Nephron (organoid): ENCODE results near the gene THAP11.

Source experiments
- H3K27ac Mint-ChIP-seq, 3 experiments: 2 replicates each; pipeline ENCODE4 v1.8.0; 2020; ENCODE audit warnings: mixed read lengths in 3 of 3, mild to moderate bottlenecking in 2 of 3, moderate library complexity in 1 of 3
- H3K27me3 Mint-ChIP-seq: 2 replicates; pipeline ENCODE4 v1.8.0; 2021; ENCODE audit warnings: low read depth, mild to moderate bottlenecking, moderate library complexity, mixed read lengths
- H3K36me3 Mint-ChIP-seq: 2 replicates; pipeline ENCODE4 v1.8.0; 2020; ENCODE audit warnings: low read depth, mixed read lengths
- H3K4me1 Mint-ChIP-seq: 2 replicates; pipeline ENCODE4 v1.8.0; 2020; ENCODE audit warnings: mixed read lengths
- H3K4me3 Mint-ChIP-seq, 3 experiments: 2 replicates each; pipeline ENCODE4 v1.8.0; 2020; ENCODE audit warnings: mild to moderate bottlenecking in 3 of 3, mixed read lengths in 3 of 3, moderate library complexity in 2 of 3
- H3K9me3 Mint-ChIP-seq: 2 replicates; pipeline ENCODE4 v1.8.0; 2020; ENCODE audit warnings: mixed read lengths
- TF ChIP-seq, protein P1 (sequence below), 3 experiments: fragments of 200-600 bp; sonication (generic); IDR thresholded peaks; one replicate each; pipeline ENCODE4 v1.5.0; 2021; ENCODE audit warnings: antibody characterized with exemption in 3 of 3; ENCODE audit not compliant: unreplicated experiment in 3 of 3

Gene THAP11

DNA sequence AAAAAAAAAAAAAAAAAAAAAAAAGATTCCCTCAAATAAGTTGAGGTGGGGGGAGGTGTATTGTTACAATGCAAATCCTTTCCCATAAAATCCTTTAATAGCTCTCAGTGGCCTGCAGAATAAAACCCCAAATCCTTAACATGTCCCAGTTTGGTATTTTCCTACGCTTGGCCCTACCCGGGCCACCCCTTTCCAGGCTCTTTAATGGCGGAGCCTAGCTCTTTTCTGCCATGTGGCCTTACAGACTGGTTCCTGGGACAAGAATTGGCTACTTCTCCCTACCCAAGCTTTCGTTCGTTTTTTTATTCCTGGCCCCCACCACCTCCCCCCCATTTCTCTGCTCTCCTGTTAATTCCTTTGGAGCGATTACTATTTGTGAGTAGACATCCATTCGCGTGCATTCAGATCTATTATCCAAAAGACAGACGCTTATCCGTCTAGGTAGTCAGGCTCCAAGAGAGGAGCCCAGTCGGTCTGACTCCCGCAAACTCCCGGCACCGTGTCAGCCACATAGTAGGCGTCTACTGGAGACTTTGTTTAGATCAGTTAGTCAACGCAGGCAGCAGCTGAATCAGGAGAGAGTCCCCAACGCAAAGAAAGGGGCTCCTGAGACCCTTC, 813 bp upstream of the THAP11 start:
- Mint-ChIP-seq H3K4me1 (peaks cover 39% of the 10 kb centered on the region), H3K36me3 (no peaks in the 10 kb centered on the region), H3K4me3 (peak overlapping the region; percentile 95 to 96 (median 95)), H3K27me3 (peaks cover 4% of the 10 kb centered on the region), H3K9me3 (no peaks in the 10 kb centered on the region), H3K27ac (peak overlapping the region; percentile 99 to 100 (median 100))
- TF ChIP-seq, protein P1, sequence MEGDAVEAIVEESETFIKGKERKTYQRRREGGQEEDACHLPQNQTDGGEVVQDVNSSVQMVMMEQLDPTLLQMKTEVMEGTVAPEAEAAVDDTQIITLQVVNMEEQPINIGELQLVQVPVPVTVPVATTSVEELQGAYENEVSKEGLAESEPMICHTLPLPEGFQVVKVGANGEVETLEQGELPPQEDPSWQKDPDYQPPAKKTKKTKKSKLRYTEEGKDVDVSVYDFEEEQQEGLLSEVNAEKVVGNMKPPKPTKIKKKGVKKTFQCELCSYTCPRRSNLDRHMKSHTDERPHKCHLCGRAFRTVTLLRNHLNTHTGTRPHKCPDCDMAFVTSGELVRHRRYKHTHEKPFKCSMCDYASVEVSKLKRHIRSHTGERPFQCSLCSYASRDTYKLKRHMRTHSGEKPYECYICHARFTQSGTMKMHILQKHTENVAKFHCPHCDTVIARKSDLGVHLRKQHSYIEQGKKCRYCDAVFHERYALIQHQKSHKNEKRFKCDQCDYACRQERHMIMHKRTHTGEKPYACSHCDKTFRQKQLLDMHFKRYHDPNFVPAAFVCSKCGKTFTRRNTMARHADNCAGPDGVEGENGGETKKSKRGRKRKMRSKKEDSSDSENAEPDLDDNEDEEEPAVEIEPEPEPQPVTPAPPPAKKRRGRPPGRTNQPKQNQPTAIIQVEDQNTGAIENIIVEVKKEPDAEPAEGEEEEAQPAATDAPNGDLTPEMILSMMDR (IDR thresholded peaks at IDR 0.05; ENCODE audit: unreplicated experiment in 3 of 3) = no peak

DNA sequence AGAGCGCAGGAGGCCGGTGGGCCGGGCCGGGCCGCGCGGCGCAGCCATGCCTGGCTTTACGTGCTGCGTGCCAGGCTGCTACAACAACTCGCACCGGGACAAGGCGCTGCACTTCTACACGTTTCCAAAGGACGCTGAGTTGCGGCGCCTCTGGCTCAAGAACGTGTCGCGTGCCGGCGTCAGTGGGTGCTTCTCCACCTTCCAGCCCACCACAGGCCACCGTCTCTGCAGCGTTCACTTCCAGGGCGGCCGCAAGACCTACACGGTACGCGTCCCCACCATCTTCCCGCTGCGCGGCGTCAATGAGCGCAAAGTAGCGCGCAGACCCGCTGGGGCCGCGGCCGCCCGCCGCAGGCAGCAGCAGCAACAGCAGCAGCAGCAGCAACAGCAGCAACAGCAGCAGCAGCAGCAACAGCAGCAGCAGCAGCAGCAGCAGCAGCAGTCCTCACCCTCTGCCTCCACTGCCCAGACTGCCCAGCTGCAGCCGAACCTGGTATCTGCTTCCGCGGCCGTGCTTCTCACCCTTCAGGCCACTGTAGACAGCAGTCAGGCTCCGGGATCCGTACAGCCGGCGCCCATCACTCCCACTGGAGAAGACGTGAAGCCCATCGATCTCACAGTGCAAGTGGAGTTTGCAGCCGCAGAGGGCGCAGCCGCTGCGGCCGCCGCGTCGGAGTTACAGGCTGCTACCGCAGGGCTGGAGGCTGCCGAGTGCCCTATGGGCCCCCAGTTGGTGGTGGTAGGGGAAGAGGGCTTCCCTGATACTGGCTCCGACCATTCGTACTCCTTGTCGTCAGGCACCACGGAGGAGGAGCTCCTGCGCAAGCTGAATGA, 606 bp downstream of the THAP11 start:
- Mint-ChIP-seq H3K9me3 (no peaks in the 10 kb centered on the region), H3K4me3 (peak overlapping the region; percentile 95 to 97 (median 96)), H3K36me3 (no peaks in the 10 kb centered on the region), H3K27me3 (peaks cover 4% of the 10 kb centered on the region), H3K4me1 (peaks cover 43% of the 10 kb centered on the region), H3K27ac (peak overlapping the region; percentile 96 to 99 (median 97))
- TF ChIP-seq, protein P1 (IDR thresholded peaks at IDR 0.05; ENCODE audit: unreplicated experiment in 3 of 3) = peak in 1 of 3 experiments; percentile 28

DNA sequence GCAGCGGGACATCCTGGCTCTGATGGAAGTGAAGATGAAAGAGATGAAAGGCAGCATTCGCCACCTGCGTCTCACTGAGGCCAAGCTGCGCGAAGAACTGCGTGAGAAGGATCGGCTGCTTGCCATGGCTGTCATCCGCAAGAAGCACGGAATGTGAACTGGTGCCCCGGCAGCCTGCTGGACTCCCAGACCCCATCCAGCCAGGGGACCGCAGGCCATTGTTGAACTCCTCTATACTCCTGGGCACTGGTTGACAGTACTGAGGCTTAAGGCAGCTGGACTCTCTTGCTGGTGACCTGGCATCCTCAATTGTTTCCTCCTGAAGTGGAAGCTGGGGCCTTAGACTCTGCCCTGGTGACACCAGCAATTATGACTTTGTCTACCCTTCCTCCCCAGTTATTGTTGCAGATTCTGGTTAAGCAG, 1.2 kb downstream of the THAP11 start:
- H3K27ac Mint-ChIP-seq = peak overlapping the region; percentile 96 to 99 (median 97)
- peak overlapping the region; percentile 95 to 97 (median 96) for H3K4me3 Mint-ChIP-seq
- peaks cover 4% of the 10 kb centered on the region for H3K27me3 Mint-ChIP-seq
- no peaks in the 10 kb centered on the region for H3K9me3 Mint-ChIP-seq
- no peaks in the 10 kb centered on the region for H3K36me3 Mint-ChIP-seq
- TF ChIP-seq, protein P1 (IDR thresholded peaks at IDR 0.05; ENCODE audit: unreplicated experiment in 3 of 3) = no peak
- H3K4me1 Mint-ChIP-seq = peaks cover 48% of the 10 kb centered on the region

DNA sequence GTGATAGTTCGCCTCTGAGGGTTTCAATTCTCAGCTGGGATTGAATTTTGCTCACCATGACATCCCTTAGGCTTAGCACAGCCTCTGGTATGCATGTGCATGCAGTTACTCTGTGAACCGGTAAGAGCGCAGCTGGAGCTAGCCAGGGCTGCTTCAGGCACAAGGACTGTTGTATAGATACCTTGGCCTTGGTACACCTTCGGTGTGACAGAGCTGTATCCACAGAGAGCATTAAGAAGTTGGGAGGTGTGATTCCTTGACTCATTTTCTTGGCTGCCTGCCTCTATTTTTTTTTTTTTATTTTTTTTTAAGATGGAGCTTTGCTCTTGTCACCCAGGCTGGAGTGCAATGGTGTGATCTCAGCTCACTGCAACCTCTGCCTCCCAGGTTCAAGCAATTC, 2.4 kb downstream of the THAP11 start:
- Mint-ChIP-seq H3K27ac (peak overlapping the region; percentile 90 to 96 (median 96)), H3K9me3 (no peaks in the 10 kb centered on the region), H3K4me3 (peak overlapping the region; percentile 95 to 97 (median 96)), H3K36me3 (peaks cover 4% of the 10 kb centered on the region), H3K4me1 (peaks cover 51% of the 10 kb centered on the region), H3K27me3 (peaks cover 4% of the 10 kb centered on the region)
- TF ChIP-seq, protein P1 (IDR thresholded peaks at IDR 0.05; ENCODE audit: unreplicated experiment in 3 of 3) = peak in 1 of 3 experiments; percentile 9

DNA sequence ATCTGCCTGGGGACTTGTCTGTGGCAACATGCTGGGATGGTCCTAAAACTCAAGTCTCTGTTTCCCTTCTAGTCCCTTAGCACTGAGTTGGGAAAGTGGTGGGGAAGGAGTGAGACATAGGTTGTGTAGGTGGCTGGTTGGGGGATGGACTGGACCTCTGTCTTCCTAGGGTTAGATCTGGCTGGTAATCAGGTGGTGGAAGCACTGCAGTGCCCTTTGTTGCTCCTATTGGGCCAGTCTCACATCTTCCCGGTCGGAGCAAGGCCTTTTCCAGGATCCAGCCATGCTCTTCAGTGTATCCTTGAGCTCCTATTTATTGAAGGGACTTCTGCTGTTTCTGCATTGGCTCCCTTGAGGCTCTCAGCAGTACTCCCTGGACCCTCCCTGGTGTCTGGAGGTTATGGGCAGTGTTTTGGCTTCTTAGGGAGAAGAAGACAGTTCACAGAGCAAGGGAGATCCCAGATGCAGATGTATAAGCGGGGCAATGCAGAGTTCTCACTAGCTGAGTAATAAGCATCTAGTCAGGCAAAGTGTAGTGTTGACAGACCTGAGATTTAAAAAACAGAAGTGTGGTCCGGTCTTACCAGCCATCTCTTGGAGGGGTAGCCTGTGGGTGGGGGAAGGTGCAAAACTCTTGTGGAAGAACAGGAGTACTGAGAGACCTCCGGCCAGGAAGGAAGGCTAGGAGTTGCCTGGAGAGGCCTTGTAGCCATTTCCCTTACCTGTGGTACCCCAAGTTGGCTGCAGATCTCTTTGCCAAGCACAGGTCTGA, 3.4 kb downstream of the THAP11 start:
- peaks cover 4% of the 10 kb centered on the region for H3K36me3 Mint-ChIP-seq
- H3K27ac Mint-ChIP-seq = peak overlapping the region; percentile 96 to 98 (median 98)
- H3K27me3 Mint-ChIP-seq = peaks cover 4% of the 10 kb centered on the region
- no peaks in the 10 kb centered on the region for H3K9me3 Mint-ChIP-seq
- peaks cover 51% of the 10 kb centered on the region for H3K4me1 Mint-ChIP-seq
- peak overlapping the region; percentile 89 to 97 (median 90) for H3K4me3 Mint-ChIP-seq
- TF ChIP-seq, protein P1 (IDR thresholded peaks at IDR 0.05; ENCODE audit: unreplicated experiment in 3 of 3) = no peak
